CD4-positive, alpha-beta memory T cell (primary cell): Measurements from ENCODE around the gene MARCHF10. TPM values are rescaled to one million over a fixed set of nuclear protein-coding genes. Genes with fewer than 3 reads are reported as not detected.

Source experiments
- CTCF ChIA-PET: fragments of 350-600 bp; sonication (Branson Sonifier 250); formaldehyde crosslinking; loops from one replicate; lab custom pipeline; 2021; ENCODE audit warnings: inconsistent platforms; ENCODE audit not compliant: partially characterized antibody; lab: Charles Lee
- POLR2A ChIA-PET: fragments of 350-600 bp; sonication (Branson Sonifier 250); formaldehyde crosslinking; loops from one replicate; lab custom pipeline; 2021; ENCODE audit not compliant: partially characterized antibody; lab: Charles Lee
- DNase-seq, 5 donors: peaks; one replicate each; pipeline versions ENCODE4 v3.0.0 to v3.0.0-alpha.2; 2020 to 2022; ENCODE audit warnings: mixed read lengths in 1 of 5
- H3K27ac ChIP-seq: one replicate; pipeline ENCODE4 v1.7.0; 2013; ENCODE audit warnings: low read depth, low read length
- H3K27me3 ChIP-seq: 2 replicates; pipeline ENCODE4 v1.7.0; 2013; ENCODE audit warnings: mild to moderate bottlenecking, low read length, moderate library complexity; ENCODE audit not compliant: insufficient read depth
- H3K36me3 ChIP-seq: 2 replicates; pipeline ENCODE4 v1.7.0; 2013; ENCODE audit warnings: mild to moderate bottlenecking, low read length, moderate library complexity; ENCODE audit not compliant: insufficient read depth
- H3K4me1 ChIP-seq: 2 replicates; pipeline ENCODE4 v1.7.0; 2013; ENCODE audit warnings: mild to moderate bottlenecking, low read length, moderate library complexity; ENCODE audit not compliant: insufficient read depth
- H3K4me3 ChIP-seq, 2 donors: one replicate each; pipeline ENCODE4 v1.7.0; 2013; ENCODE audit warnings: low read length in 2 of 2, mild to moderate bottlenecking in 1 of 2
- H3K9me3 ChIP-seq, 2 donors: one replicate each; pipeline ENCODE4 v1.7.0; 2013; ENCODE audit warnings: low read length in 2 of 2, control low read depth in 1 of 2; ENCODE audit not compliant: control insufficient read depth in 1 of 2
- H3K27ac Mint-ChIP-seq, 7 donors: one replicate each; pipeline ENCODE4 v1.8.0; 2020 to 2021; ENCODE audit warnings: mixed read lengths in 7 of 7, mild to moderate bottlenecking in 6 of 7, inconsistent platforms in 3 of 7, moderate library complexity in 3 of 7
- H3K27me3 Mint-ChIP-seq, 2 donors: one replicate each; pipeline ENCODE4 v1.8.0; 2020 to 2021; ENCODE audit warnings: mixed read lengths in 2 of 2
- H3K36me3 Mint-ChIP-seq, 2 donors: one replicate each; pipeline ENCODE4 v1.8.0; 2020 to 2021; ENCODE audit warnings: mixed read lengths in 2 of 2, inconsistent platforms in 1 of 2, mild to moderate bottlenecking in 1 of 2
- H3K4me1 Mint-ChIP-seq, 4 donors: one replicate each; pipeline ENCODE4 v1.8.0; 2020 to 2021; ENCODE audit warnings: mixed read lengths in 4 of 4, mild to moderate bottlenecking in 1 of 4
- H3K4me3 Mint-ChIP-seq, 8 donors: one replicate each; pipeline ENCODE4 v1.8.0; 2020 to 2021; ENCODE audit warnings: mixed read lengths in 8 of 8, mild to moderate bottlenecking in 7 of 8, moderate library complexity in 6 of 8, inconsistent platforms in 3 of 8
- H3K9me3 Mint-ChIP-seq, 8 donors: one replicate each; pipeline ENCODE4 v1.8.0; 2020 to 2021; ENCODE audit warnings: mixed read lengths in 8 of 8, mild to moderate bottlenecking in 5 of 8, inconsistent platforms in 3 of 8, moderate library complexity in 1 of 8
- intact Hi-C: fragments of 100-400 bp; cut with micrococcal nuclease; formaldehyde crosslinking; loops from one replicate; pipeline ENCODE4 v1.15.1; 2023
- polyA plus RNA-seq, 2 donors: library from polyadenylated mRNA; unstranded; fragments of 300-500 nt; fragmentation: Illumina TruSeq; gene quantifications; one replicate each; pipeline ENCODE4 v1.2.3, GENCODE V29; 2021
- total RNA-seq, 2 experiments: library from RNA; stranded (reverse); gene quantifications; one replicate each; pipeline ENCODE4 v1.2.3, GENCODE V29; 2021

The MARCHF10 gene
- total and polyA plus RNA-seq, 4 experiments from 2014 or later = 0.15 to 0.89 (median 0.45) TPM

DNA sequence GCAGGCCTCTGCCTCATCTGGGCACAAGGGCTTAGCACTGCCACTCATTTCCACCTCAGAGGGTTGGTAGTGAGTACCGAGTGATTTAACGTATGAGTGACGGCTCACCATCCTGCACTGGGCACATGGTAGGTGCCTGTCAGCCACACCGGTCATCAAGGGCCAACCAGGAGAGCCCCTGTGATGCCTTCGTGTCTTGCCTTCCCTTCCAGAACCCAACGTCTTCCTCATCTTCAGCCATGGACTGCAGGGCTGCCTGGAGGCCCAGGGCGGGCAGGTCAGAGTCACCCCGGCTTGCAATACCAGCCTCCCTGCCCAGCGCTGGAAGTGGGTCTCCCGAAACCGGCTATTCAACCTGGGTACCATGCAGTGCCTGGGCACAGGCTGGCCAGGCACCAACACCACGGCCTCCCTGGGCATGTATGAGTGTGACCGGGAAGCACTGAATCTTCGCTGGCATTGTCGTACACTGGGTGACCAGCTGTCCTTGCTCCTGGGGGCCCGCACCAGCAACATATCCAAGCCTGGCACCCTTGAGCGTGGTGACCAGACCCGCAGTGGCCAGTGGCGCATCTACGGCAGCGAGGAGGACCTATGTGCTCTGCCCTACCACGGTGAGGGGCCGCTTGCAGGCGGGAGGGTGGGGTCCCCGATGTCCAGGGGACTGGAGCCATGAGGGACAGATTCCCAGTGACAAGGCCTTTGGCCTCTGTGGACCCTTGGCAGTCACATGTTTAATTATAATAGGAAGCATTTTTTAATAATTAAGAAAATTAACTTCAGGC lies 143.6 kb downstream of the MARCHF10 start:
- DNase-seq = no peak
- Histone ChIP-seq H3K4me3 (no peak overlapping the region), H3K27me3 (no peaks in the 10 kb centered on the region), H3K4me1 (no peaks in the 10 kb centered on the region), H3K27ac (no peak overlapping the region), H3K36me3 (no peaks in the 10 kb centered on the region), H3K9me3 (no peaks in the 10 kb centered on the region)
- CTCF ChIA-PET = no interaction called here
- POLR2A ChIA-PET = no interaction called here
- Mint-ChIP-seq H3K27me3 (peaks cover 0 to 4% of the 10 kb centered on the region in 2 donors), H3K4me3 (no peak overlapping the region), H3K4me1 (no peaks in the 10 kb centered on the region), H3K27ac (no peak overlapping the region), H3K36me3 (peaks cover 6 to 7% of the 10 kb centered on the region in 2 donors), H3K9me3 (peaks cover 7 to 19% (median 14%) of the 10 kb centered on the region in 8 donors)
- intact Hi-C loops = no loop called here

DNA sequence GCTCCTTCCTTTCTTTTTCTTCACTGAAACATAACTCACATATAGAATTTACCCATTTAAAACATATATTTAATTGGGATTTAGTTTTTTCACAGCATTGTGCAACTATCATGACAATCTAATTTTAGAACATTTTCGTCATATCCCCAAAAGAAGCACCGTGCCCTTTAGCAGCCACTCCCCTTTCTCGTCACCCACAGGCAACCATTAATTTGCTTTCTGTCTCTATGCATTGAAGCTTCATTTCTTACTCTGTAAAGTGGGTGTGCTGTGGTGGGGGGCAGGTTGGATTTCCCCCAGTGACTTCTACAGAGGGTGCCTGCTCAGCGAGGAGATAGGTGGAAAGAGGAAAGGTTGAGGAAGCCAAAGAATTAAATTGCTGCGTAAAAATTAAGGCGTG lies 144.8 kb downstream of the MARCHF10 start:
- no peak overlapping the region for H3K27ac ChIP-seq
- no peak overlapping the region for H3K4me3 ChIP-seq
- peaks cover 7 to 22% (median 14%) of the 10 kb centered on the region in 8 donors for H3K9me3 Mint-ChIP-seq
- intact Hi-C loops = no loop called here
- DNase-seq = no peak
- no peak overlapping the region for H3K27ac Mint-ChIP-seq
- no peaks in the 10 kb centered on the region for H3K36me3 ChIP-seq
- peaks cover 0 to 4% of the 10 kb centered on the region in 2 donors for H3K27me3 Mint-ChIP-seq
- no peaks in the 10 kb centered on the region for H3K4me1 Mint-ChIP-seq
- peaks cover 6 to 7% of the 10 kb centered on the region in 2 donors for H3K36me3 Mint-ChIP-seq
- H3K27me3 ChIP-seq = no peaks in the 10 kb centered on the region
- no peaks in the 10 kb centered on the region for H3K4me1 ChIP-seq
- no peak overlapping the region for H3K4me3 Mint-ChIP-seq
- H3K9me3 ChIP-seq = no peaks in the 10 kb centered on the region
- CTCF ChIA-PET = no interaction called here
- POLR2A ChIA-PET = no interaction called here

DNA sequence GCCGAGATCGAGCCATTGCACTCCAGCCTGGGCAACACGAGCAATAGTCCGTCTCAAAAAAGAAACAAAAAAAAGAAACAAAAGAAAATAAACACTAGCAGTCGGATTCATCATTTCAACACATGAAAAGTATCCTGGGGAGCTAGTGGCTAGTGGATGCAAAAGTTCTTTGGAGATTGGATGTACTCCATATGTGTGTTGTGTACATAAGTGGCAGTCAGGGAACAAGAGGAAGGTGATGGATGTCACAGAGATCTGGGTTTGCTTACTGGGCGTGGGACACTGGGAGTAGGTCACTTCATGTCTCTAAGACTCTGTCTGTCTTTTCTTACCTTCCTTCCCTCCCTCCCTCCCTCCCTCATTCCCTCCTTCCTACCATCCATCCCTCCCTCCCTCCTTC lies 145.3 kb downstream of the MARCHF10 start:
- no peak overlapping the region for H3K4me3 Mint-ChIP-seq
- H3K4me3 ChIP-seq = no peak overlapping the region
- peaks cover 0 to 4% of the 10 kb centered on the region in 2 donors for H3K27me3 Mint-ChIP-seq
- no peak overlapping the region for H3K27ac Mint-ChIP-seq
- H3K27ac ChIP-seq = no peak overlapping the region
- intact Hi-C loops = no loop called here
- no peaks in the 10 kb centered on the region for H3K9me3 ChIP-seq
- peaks cover 6 to 7% of the 10 kb centered on the region in 2 donors for H3K36me3 Mint-ChIP-seq
- ChIA-PET POLR2A (no interaction called here), CTCF (no interaction called here)
- DNase-seq = no peak
- H3K4me1 ChIP-seq = no peaks in the 10 kb centered on the region
- H3K36me3 ChIP-seq = no peaks in the 10 kb centered on the region
- H3K4me1 Mint-ChIP-seq = no peaks in the 10 kb centered on the region
- H3K9me3 Mint-ChIP-seq = peaks cover 7 to 22% (median 14%) of the 10 kb centered on the region in 8 donors
- H3K27me3 ChIP-seq = no peaks in the 10 kb centered on the region

DNA sequence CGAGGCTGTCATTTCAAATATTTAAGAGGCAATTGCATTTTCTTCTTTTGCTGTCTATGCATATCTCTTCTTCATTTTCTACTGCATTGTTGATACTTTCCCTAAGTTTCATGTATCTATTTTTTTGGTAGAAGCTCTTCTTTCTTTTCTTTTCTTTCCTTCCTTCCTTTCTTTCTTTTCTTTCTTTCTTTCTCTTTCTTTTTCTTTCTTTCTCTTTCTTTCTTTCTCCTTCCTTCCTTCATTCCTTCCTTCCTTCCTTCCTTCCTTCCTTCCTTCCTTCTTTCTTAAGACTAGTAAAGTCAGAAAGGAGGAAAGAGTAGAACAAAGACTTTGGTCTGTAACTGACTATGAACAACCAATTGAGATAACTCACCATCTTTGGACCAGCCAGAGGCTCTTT lies 146.8 kb downstream of the MARCHF10 start:
- Histone ChIP-seq H3K4me3 (no peak overlapping the region), H3K4me1 (no peaks in the 10 kb centered on the region), H3K27ac (no peak overlapping the region), H3K27me3 (no peaks in the 10 kb centered on the region), H3K9me3 (no peaks in the 10 kb centered on the region), H3K36me3 (no peaks in the 10 kb centered on the region)
- no peak for DNase-seq
- Mint-ChIP-seq H3K36me3 (peaks cover 6 to 7% of the 10 kb centered on the region in 2 donors), H3K27ac (no peak overlapping the region), H3K27me3 (peaks cover 0 to 4% of the 10 kb centered on the region in 2 donors), H3K4me1 (no peaks in the 10 kb centered on the region), H3K9me3 (peaks cover 7 to 22% (median 14%) of the 10 kb centered on the region in 8 donors), H3K4me3 (no peak overlapping the region)
- CTCF ChIA-PET = no interaction called here
- intact Hi-C loops = no loop called here
- POLR2A ChIA-PET = no interaction called here

DNA sequence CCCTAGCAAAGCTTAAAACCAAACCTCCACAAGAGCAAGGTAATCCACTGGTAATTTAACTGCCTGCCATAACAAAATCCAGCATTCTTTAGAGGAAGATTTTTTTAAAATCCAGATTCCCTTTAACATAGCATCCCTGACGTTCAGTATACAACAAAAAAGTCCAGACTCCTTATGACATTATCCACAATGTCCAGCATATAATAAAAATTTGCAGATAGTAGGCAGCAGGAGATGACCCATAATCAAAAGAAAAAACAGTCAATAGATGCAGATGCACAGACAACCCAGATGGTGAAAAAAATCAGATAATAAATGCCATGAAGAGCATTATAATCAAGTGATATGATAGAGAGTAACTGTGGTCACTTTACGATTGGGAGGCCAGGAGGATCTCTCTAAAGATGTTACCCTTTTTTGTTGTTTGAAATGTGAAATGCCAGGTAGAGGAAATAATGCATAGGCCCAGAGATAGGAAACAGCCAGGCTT lies 147.4 kb downstream of the MARCHF10 start:
- no peak for DNase-seq
- Histone ChIP-seq H3K36me3 (no peaks in the 10 kb centered on the region), H3K27me3 (no peaks in the 10 kb centered on the region), H3K27ac (no peak overlapping the region), H3K4me1 (no peaks in the 10 kb centered on the region), H3K4me3 (no peak overlapping the region), H3K9me3 (no peaks in the 10 kb centered on the region)
- peaks cover 6 to 7% of the 10 kb centered on the region in 2 donors for H3K36me3 Mint-ChIP-seq
- H3K4me3 Mint-ChIP-seq = no peak overlapping the region
- peaks cover 0 to 4% of the 10 kb centered on the region in 2 donors for H3K27me3 Mint-ChIP-seq
- H3K4me1 Mint-ChIP-seq = no peaks in the 10 kb centered on the region
- ChIA-PET CTCF (no interaction called here), POLR2A (interaction anchor here (0.6 kb wide), 1 partner anchor 270 kb away, joined by 5 read pairs; no protein-coding TSS in a partner anchor)
- H3K9me3 Mint-ChIP-seq = peaks cover 7 to 22% (median 14%) of the 10 kb centered on the region in 8 donors
- intact Hi-C loops = no loop called here
- no peak overlapping the region for H3K27ac Mint-ChIP-seq

DNA sequence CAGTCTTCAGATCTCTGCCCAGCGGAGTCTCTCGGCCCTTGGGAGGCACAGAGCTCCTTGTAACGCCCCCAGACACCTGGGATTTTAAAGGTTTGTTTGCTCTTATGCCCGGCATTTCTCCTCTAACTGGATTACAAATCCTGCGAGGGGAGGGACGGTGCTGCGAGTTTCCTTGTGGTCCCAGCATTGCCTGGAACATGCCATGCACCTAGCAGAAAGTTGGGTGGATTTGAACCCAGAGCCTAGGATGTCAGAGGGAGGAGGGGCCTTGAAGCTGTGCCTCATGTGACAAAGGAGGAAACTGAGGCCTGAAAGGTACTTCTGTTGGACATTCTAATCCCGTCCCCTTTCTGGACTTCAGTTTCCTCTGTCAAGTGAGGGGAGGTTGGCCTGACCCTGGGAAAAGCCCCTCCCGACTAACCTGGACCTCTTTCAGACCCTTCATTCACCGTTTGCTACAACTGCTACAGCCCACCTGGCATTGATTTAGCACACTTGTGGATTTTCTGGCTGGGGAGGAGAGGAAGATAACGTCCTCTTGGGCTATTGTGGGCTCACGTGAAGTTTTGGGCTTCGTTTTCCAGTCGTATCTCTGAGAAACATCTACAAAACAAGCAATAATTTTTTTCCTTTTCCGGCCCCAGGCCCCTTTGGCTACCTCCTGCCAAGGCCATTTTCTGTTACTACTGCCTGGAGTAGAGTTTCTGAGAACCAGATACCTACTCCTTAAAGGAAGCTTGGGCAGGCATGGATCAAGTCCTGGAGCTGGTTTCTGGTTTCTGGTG lies 149.8 kb downstream of the MARCHF10 start:
- DNase-seq = no peak
- H3K36me3 Mint-ChIP-seq = peaks cover 6 to 7% of the 10 kb centered on the region in 2 donors
- POLR2A ChIA-PET = no interaction called here
- Histone ChIP-seq H3K27me3 (no peaks in the 10 kb centered on the region), H3K4me3 (no peak overlapping the region), H3K9me3 (no peaks in the 10 kb centered on the region), H3K27ac (no peak overlapping the region), H3K36me3 (no peaks in the 10 kb centered on the region), H3K4me1 (peaks cover 8% of the 10 kb centered on the region)
- CTCF ChIA-PET = no interaction called here
- H3K4me1 Mint-ChIP-seq = peaks cover 4 to 8% (median 6%) of the 10 kb centered on the region in 4 donors
- H3K27ac Mint-ChIP-seq = no peak overlapping the region
- H3K4me3 Mint-ChIP-seq = no peak overlapping the region
- H3K9me3 Mint-ChIP-seq = peaks cover 7 to 22% (median 14%) of the 10 kb centered on the region in 8 donors
- intact Hi-C loops = no loop called here
- peaks cover 0 to 4% of the 10 kb centered on the region in 2 donors for H3K27me3 Mint-ChIP-seq

DNA sequence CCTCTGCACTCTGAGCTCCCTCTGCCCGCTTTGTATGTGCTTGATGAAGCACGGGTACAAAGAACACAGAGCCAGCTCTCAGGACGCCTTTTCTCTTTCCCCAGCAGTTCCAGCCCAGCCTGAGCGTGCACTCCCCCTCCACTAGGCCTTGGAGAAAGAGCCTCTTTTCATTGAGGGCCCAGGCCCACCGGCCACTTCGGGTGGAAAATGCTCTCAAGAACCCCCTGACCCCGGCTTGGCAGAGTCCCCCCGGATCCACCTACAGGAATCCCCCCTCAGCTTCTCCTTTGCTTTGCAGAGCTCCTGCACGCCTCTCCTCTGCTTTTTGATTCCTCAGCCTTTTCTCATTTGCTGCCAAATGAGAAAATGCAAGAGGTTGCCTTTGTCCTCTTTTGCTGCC lies 150.4 kb downstream of the MARCHF10 start:
- Histone ChIP-seq H3K36me3 (no peaks in the 10 kb centered on the region), H3K27ac (no peak overlapping the region), H3K4me3 (no peak overlapping the region), H3K9me3 (no peaks in the 10 kb centered on the region), H3K4me1 (peaks cover 14% of the 10 kb centered on the region), H3K27me3 (no peaks in the 10 kb centered on the region)
- Mint-ChIP-seq H3K36me3 (peaks cover 6 to 7% of the 10 kb centered on the region in 2 donors), H3K27ac (no peak overlapping the region), H3K4me1 (peaks cover 5 to 11% (median 9%) of the 10 kb centered on the region in 4 donors), H3K4me3 (no peak overlapping the region), H3K27me3 (peaks cover 0 to 4% of the 10 kb centered on the region in 2 donors), H3K9me3 (peaks cover 7 to 22% (median 14%) of the 10 kb centered on the region in 8 donors)
- ChIA-PET CTCF (no interaction called here), POLR2A (no interaction called here)
- intact Hi-C loops = no loop called here
- DNase-seq = no peak
